ENCODE measurements around the gene UGT1A8.

DNA sequence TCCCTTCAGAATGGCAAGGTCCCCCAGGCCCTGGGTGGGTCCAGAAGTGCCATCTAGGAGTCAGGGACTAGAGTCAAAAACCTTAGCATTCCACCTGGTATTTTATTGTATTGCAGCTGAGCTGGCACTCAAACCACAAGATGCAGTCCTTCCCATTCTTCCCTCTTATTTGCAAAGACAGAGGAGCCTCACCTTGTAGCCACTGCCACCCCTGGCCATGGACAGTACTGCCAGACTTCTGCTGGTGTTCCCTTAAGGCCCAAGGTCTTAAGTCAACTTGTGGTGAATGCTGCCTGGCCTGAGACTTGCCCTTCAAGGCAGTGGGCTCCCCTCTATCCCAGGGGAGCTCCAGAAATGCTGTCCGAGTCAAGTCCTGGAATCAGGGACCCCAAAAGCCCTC lies 25.7 kb downstream of the UGT1A8 start:
- TF ChIP-seq POLR2A (IDR thresholded peaks at IDR 0.05; ENCODE audit: low read length) = no peak
- no peak for TF ChIP-seq GATA1 (IDR thresholded peaks at IDR 0.05; ENCODE audit: low read depth, low read length)

Measured in erythroblast (primary cell).